HEK293T (cell line): Measurements from ENCODE around the gene CSF2RB.

Experiments
- CTCF ChIA-PET: fragments of 350-600 bp; formaldehyde crosslinking; extraction: SDS; loops from one replicate; lab custom pipeline; 2021; ENCODE audit warnings: antibody characterized with exemption, inconsistent platforms; lab: Yijun Ruan, JAX
- POLR2A ChIA-PET: fragments of 350-600 bp; formaldehyde crosslinking; extraction: SDS; loops from one replicate; lab custom pipeline; 2020; ENCODE audit warnings: antibody characterized with exemption, inconsistent platforms; lab: Yijun Ruan, JAX
- DNase-seq: peaks from one replicate; pipeline ENCODE4 v3.0.0; 2012; ENCODE audit warnings: mixed read lengths; ENCODE audit errors: extremely low spot score
- ARNT ChIP-seq: fragments of 450-650 bp; IDR thresholded peaks from 2 replicates; pipeline ENCODE4 v1.6.1; 2017; ENCODE audit warnings: mild to moderate bottlenecking
- BHLHE40 ChIP-seq: fragments of 450-650 bp; IDR thresholded peaks from 2 replicates; pipeline ENCODE4 v1.6.1; 2016; ENCODE audit warnings: mild to moderate bottlenecking, moderate library complexity, borderline replicate concordance
- CTBP1 ChIP-seq: fragments of 450-650 bp; IDR thresholded peaks from 2 replicates; pipeline ENCODE4 v1.6.1; 2016; ENCODE audit warnings: borderline replicate concordance
- ELF4 ChIP-seq: fragments of 450-650 bp; IDR thresholded peaks from 2 replicates; pipeline ENCODE4 v1.6.1; 2017; ENCODE audit warnings: antibody characterized with exemption
- FOXA1 ChIP-seq: fragments of 450-650 bp; IDR thresholded peaks from 2 replicates; pipeline ENCODE4 v1.6.1; 2016; ENCODE audit warnings: mild to moderate bottlenecking
- FOXK2 ChIP-seq: fragments of 450-650 bp; IDR thresholded peaks from 2 replicates; pipeline ENCODE4 v1.6.1; 2016; ENCODE audit warnings: mild to moderate bottlenecking
- FOXM1 ChIP-seq: fragments of 450-650 bp; IDR thresholded peaks from 2 replicates; pipeline ENCODE4 v1.6.1; 2017; ENCODE audit warnings: mild to moderate bottlenecking, borderline replicate concordance
- HDGF ChIP-seq: fragments of 450-650 bp; IDR thresholded peaks from 2 replicates; pipeline ENCODE4 v1.6.1; 2017; ENCODE audit warnings: antibody characterized with exemption, borderline replicate concordance
- L3MBTL2 ChIP-seq: fragments of 450-650 bp; conservative IDR thresholded peaks from 2 replicates; pipeline ENCODE4 v1.6.1; 2016; ENCODE audit warnings: mild to moderate bottlenecking
- LEF1 ChIP-seq: fragments of 450-650 bp; IDR thresholded peaks from 2 replicates; pipeline ENCODE4 v1.6.1; 2017; ENCODE audit warnings: mild to moderate bottlenecking, borderline replicate concordance
- NFRKB ChIP-seq: fragments of 450-650 bp; IDR thresholded peaks from 2 replicates; pipeline ENCODE4 v1.6.1; 2016; ENCODE audit warnings: mild to moderate bottlenecking, moderate library complexity
- SP1 ChIP-seq: fragments of 450-650 bp; IDR thresholded peaks from 2 replicates; pipeline ENCODE4 v1.6.1; 2017
- SUZ12 ChIP-seq: fragments of 450-650 bp; IDR thresholded peaks from 2 replicates; pipeline ENCODE4 v1.6.1; 2016; ENCODE audit warnings: mild to moderate bottlenecking
- TARDBP ChIP-seq: fragments of 450-650 bp; IDR thresholded peaks from 2 replicates; pipeline ENCODE4 v1.6.1; 2016
- ZNF384 ChIP-seq: fragments of 450-650 bp; IDR thresholded peaks from 2 replicates; pipeline ENCODE4 v1.6.1; 2016
- TF ChIP-seq, protein P1 (sequence below): fragments of 450-650 bp; IDR thresholded peaks from 2 replicates; pipeline ENCODE4 v1.6.1; 2016

Gene CSF2RB

DNA sequence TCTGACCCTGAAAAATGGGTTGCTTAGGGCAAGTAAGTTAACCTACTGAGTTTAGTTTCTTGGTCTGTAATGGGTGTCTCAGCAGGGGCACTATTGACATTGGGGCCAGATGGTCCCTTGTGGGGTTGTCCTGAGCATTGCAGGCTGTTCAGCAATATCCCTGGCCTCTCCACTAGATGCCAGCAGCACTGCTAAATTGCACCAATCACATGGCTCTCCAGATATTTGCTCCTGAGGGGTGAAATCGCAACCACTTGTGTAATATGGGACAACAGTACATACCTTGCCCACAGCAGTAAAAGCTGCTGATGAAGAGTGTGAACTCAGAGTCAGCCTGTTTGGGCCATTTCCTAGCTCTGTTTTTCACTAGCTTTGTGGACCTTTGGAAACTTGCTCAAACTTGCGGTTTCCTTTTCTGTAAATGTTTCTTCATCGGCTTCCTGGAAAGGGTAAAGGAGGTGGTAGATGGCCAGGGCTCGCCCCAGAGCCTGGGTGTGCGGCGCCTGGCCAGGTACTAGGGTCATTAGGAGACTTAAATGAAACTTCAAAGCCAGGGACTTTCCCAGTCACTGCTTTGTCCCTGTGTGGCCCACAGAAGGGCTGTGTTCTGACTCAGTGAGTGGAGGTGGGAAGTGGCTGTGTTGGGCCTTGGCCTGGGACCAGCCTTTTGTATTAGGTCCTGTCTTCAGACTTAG is 39.7 kb upstream of the CSF2RB start:
- CTCF ChIA-PET: interaction anchor here (0.6 to 0.7 kb wide), 2 partner anchors 103 to 133 kb away, joined by 3 read pairs; no protein-coding TSS in a partner anchor
- no peak for TF ChIP-seq TARDBP
- no peak for TF ChIP-seq LEF1
- no peak for TF ChIP-seq FOXK2
- TF ChIP-seq L3MBTL2: no peak
- TF ChIP-seq ZNF384: no peak
- TF ChIP-seq ELF4: no peak
- POLR2A ChIA-PET: no interaction called here
- DNase-seq: peak; percentile 76

DNA sequence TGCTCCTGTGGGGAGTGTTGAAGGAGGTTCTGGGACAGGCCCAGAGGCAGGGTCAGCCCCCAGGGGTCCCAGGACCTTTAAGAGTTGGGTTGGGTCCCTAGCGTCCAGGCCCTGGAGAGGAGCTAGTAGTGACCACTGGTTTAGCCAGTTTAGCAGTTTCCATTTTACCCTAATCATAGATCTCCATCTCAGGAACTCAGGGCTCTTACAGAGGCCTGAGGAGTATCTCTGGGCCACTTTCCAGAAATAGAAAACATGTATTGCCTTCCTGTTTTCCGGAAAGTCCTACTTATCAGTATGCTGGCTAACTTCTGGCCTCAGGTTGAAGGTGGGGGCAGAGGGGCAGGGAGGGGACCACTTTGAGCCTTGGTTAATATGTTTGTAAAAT is 39.1 kb upstream of the CSF2RB start:
- TF ChIP-seq TARDBP (no peak), NFRKB (no peak), CTBP1 (no peak), HDGF (no peak), SP1 (no peak), ZNF384 (no peak), FOXM1 (no peak), ARNT (no peak), FOXA1 (no peak), LEF1 (no peak), SUZ12 (no peak), L3MBTL2 (no peak), ELF4 (no peak)
- TF ChIP-seq, protein P1, sequence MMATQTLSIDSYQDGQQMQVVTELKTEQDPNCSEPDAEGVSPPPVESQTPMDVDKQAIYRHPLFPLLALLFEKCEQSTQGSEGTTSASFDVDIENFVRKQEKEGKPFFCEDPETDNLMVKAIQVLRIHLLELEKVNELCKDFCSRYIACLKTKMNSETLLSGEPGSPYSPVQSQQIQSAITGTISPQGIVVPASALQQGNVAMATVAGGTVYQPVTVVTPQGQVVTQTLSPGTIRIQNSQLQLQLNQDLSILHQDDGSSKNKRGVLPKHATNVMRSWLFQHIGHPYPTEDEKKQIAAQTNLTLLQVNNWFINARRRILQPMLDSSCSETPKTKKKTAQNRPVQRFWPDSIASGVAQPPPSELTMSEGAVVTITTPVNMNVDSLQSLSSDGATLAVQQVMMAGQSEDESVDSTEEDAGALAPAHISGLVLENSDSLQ: no peak
- no peak for DNase-seq
- POLR2A ChIA-PET: no interaction called here
- CTCF ChIA-PET: interaction anchor here (0.7 kb wide), 1 partner anchor 102 kb away, joined by 3 read pairs; no protein-coding TSS in a partner anchor

- DNase-seq: no peak
- CTCF ChIA-PET: no interaction called here
- POLR2A ChIA-PET: no interaction called here
- TF ChIP-seq TARDBP: no peak
- TF ChIP-seq NFRKB: no peak
- TF ChIP-seq LEF1: no peak
- no peak for TF ChIP-seq L3MBTL2
- no peak for TF ChIP-seq ARNT
- TF ChIP-seq ZNF384: no peak
- no peak for TF ChIP-seq FOXM1
- TF ChIP-seq, protein P1: no peak
- TF ChIP-seq BHLHE40: no peak
- TF ChIP-seq CTBP1: no peak
- no peak for TF ChIP-seq SUZ12
- TF ChIP-seq FOXA1: no peak
- no peak for TF ChIP-seq FOXK2
- no peak for TF ChIP-seq ELF4
- TF ChIP-seq HDGF: no peak
Measured at GRCh38 chr22:36874736-36875135, 38.7 kb upstream of the CSF2RB start.

DNA sequence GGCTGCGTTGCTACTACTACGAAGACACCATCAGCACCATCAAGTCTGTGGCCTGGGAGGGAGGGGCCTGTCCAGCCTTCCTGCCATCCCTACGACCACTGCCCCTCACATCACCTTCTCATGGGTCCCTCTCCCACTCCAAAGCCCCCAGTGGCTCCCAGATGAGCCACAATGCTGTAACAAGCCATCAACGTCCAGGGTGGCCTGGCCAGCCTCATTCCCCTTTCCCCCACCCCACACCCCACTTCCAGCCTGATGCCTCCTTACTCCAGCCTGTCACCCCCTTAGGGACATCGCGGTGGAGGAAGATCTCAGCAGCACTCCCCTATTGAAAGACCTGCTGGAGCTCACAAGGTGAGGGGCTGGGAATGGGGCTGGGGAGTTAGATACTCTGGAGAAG is 37.7 kb upstream of the CSF2RB start:
- ChIA-PET POLR2A (no interaction called here), CTCF (no interaction called here)
- TF ChIP-seq LEF1 (no peak), NFRKB (no peak), SUZ12 (no peak), ELF4 (no peak), CTBP1 (no peak), FOXK2 (no peak), ARNT (no peak), BHLHE40 (no peak), SP1 (no peak), FOXM1 (no peak), FOXA1 (no peak), L3MBTL2 (no peak), TARDBP (no peak), HDGF (no peak), ZNF384 (no peak)
- TF ChIP-seq, protein P1: no peak
- DNase-seq: no peak

DNA sequence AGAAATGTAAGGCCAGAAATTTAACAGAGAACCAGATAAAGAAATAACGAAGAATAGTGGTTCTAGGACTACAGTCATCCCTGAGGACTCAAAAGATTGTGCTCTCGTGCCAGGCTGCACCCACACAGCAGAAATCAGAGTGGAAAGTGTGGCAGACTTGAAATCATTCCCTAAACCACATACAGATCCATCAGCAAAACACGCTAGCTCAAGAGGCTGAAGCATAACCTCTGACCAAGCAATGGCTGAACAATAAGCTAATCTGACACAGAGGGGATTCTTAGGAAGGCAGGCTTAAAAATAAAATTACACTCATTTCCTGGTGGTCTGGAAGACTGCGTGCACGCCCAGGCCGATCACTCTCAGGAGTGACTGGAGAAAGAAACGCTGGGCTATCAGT is 33.7 kb upstream of the CSF2RB start:
- ChIA-PET CTCF (no interaction called here), POLR2A (interaction anchor here (1.3 kb wide), 1 partner anchor 104 kb away, joined by 3 read pairs; the partner anchor contains the start of gene IFT27)
- TF ChIP-seq ARNT: no peak
- no peak for TF ChIP-seq TARDBP
- no peak for TF ChIP-seq FOXK2
- no peak for TF ChIP-seq ZNF384
- TF ChIP-seq LEF1: no peak
- no peak for TF ChIP-seq SP1
- no peak for DNase-seq

GRCh38 chr22:36881504-36882245 is 31.8 kb upstream of the CSF2RB start:
- no peak for TF ChIP-seq HDGF
- no peak for TF ChIP-seq SUZ12
- no peak for TF ChIP-seq FOXK2
- no peak for TF ChIP-seq L3MBTL2
- TF ChIP-seq FOXA1: no peak
- TF ChIP-seq CTBP1: no peak
- no peak for TF ChIP-seq BHLHE40
- TF ChIP-seq ZNF384: no peak
- no peak for TF ChIP-seq FOXM1
- TF ChIP-seq TARDBP: no peak
- no peak for TF ChIP-seq ELF4
- no peak for TF ChIP-seq LEF1
- no peak for TF ChIP-seq NFRKB
- TF ChIP-seq SP1: no peak
- ChIA-PET CTCF (no interaction called here), POLR2A (no interaction called here)
- DNase-seq: no peak
